Lower lobe of right lung (tissue), 2 donors: ENCODE results near the gene GPRC5D. TPM values are rescaled to one million over a fixed set of nuclear protein-coding genes. Genes with fewer than 3 reads are reported as not detected.

ENCODE experiments used
- ATAC-seq, 2 donors: fragments of 200-7000 bp; cut with Tn5 transposase; one replicate each; pipeline ENCODE4 v1.9.1; 2020 to 2022; ENCODE audit warnings: mild to moderate bottlenecking in 2 of 2, moderate library complexity in 2 of 2
- DNase-seq: peaks from one replicate; pipeline ENCODE4 v3.0.0-alpha.2; 2020
- H3K27ac ChIP-seq: fragments of 200-600 bp; one replicate; pipeline ENCODE4 v1.8.0; 2022
- H3K27me3 ChIP-seq: fragments of 200-600 bp; one replicate; pipeline ENCODE4 v1.8.0; 2022; ENCODE audit warnings: low read depth
- H3K36me3 ChIP-seq: fragments of 200-600 bp; one replicate; pipeline ENCODE4 v1.8.0; 2022; ENCODE audit warnings: mild to moderate bottlenecking
- H3K4me1 ChIP-seq: fragments of 200-600 bp; one replicate; pipeline ENCODE4 v1.8.0; 2022
- H3K4me3 ChIP-seq: fragments of 200-600 bp; one replicate; pipeline ENCODE4 v1.8.0; 2022; ENCODE audit warnings: mild to moderate bottlenecking
- H3K9me3 ChIP-seq: fragments of 200-600 bp; one replicate; pipeline ENCODE4 v1.8.0; 2022
- CTCF ChIP-seq: fragments of 200-600 bp; IDR thresholded peaks from one replicate; pipeline ENCODE4 v1.8.0; 2022; ENCODE audit warnings: antibody characterized with exemption, mild to moderate bottlenecking
- intact Hi-C: fragments of 100-400 bp; cut with DNase I; formaldehyde crosslinking; loops from one replicate; pipeline ENCODE4 v1.11.0; 2022
- total RNA-seq: library from RNA; stranded (reverse); fragmentation: NEBNext Ultra II Directional; extraction: Animal tissue kit (Norgen Biotek cat#: 25700); gene quantifications from one replicate; pipeline ENCODE4 v1.2.1, GENCODE V29; 2021
- donor health status: DM: no; HTN: yes; CAD: no; lungs with severe emphysema.

GPRC5D gene
- total RNA-seq, 1 donor from 2014 or later = not detected

- peak overlapping the region; percentile 58 for H3K4me3 ChIP-seq
- H3K4me1 ChIP-seq = peaks cover 33% of the 10 kb centered on the region
- no peaks in the 10 kb centered on the region for H3K9me3 ChIP-seq
- TF ChIP-seq CTCF = no peak
- H3K27me3 ChIP-seq = peaks cover 6% of the 10 kb centered on the region
- intact Hi-C loops = no loop called here
- DNase-seq = no peak
- H3K36me3 ChIP-seq = no peaks in the 10 kb centered on the region
- H3K27ac ChIP-seq = peak overlapping the region; percentile 61
- no peak for ATAC-seq
These were observed 54.7 kb downstream of the GPRC5D start for GRCh38 chr12:12897302-12897701.

- DNase-seq = no peak
- intact Hi-C loops = no loop called here
- Histone ChIP-seq H3K9me3 (no peaks in the 10 kb centered on the region), H3K27ac (peak overlapping the region; percentile 15), H3K36me3 (no peaks in the 10 kb centered on the region), H3K4me3 (peak overlapping the region; percentile 58), H3K4me1 (peaks cover 25% of the 10 kb centered on the region), H3K27me3 (peaks cover 6% of the 10 kb centered on the region)
- TF ChIP-seq CTCF = no peak
- ATAC-seq = no peak
These were observed 55.7 kb downstream of the GPRC5D start for GRCh38 chr12:12896260-12896659.

- H3K27me3 ChIP-seq = peaks cover 6% of the 10 kb centered on the region
- intact Hi-C loops = no loop called here
- peaks cover 14% of the 10 kb centered on the region for H3K4me1 ChIP-seq
- no peaks in the 10 kb centered on the region for H3K9me3 ChIP-seq
- H3K27ac ChIP-seq = peak overlapping the region; percentile 90
- no peaks in the 10 kb centered on the region for H3K36me3 ChIP-seq
- ATAC-seq (no peak), DNase-seq (no peak)
- no peak for TF ChIP-seq CTCF
- H3K4me3 ChIP-seq = peak overlapping the region; percentile 58
These were observed 58.5 kb downstream of the GPRC5D start for GRCh38 chr12:12893438-12893837.

- no peaks in the 10 kb centered on the region for H3K36me3 ChIP-seq
- no peaks in the 10 kb centered on the region for H3K9me3 ChIP-seq
- DNase-seq = peak; percentile 77
- H3K27me3 ChIP-seq = peaks cover 6% of the 10 kb centered on the region
- H3K4me1 ChIP-seq = peaks cover 14% of the 10 kb centered on the region
- ATAC-seq = peak; percentile 66 to 67
- no peak for TF ChIP-seq CTCF
- intact Hi-C loops = no loop called here
- peak overlapping the region; percentile 58 for H3K4me3 ChIP-seq
- peak overlapping the region; percentile 90 for H3K27ac ChIP-seq
These were observed 59.3 kb downstream of the GPRC5D start for GRCh38 chr12:12892681-12893141.

GRCh38 chr12:12891881-12892355 is 60.1 kb downstream of the GPRC5D start:
- Histone ChIP-seq H3K27ac (peak overlapping the region; percentile 90), H3K9me3 (no peaks in the 10 kb centered on the region), H3K4me3 (peak overlapping the region; percentile 58), H3K36me3 (no peaks in the 10 kb centered on the region), H3K27me3 (peaks cover 6% of the 10 kb centered on the region), H3K4me1 (peaks cover 14% of the 10 kb centered on the region)
- ATAC-seq (no peak), DNase-seq (no peak)
- TF ChIP-seq CTCF = no peak
- intact Hi-C loops = no loop called here
